Measurements from ENCODE around the gene MED13. TPM values are rescaled to one million over a fixed set of nuclear protein-coding genes. Genes with fewer than 3 reads are reported as not detected.
A peak's percentile ranks its signal among the peaks of the same experiment; 100 is the strongest.

MED13 gene
- total RNA-seq, 1 donor from 2014 or later, result 56.6 TPM

DNA sequence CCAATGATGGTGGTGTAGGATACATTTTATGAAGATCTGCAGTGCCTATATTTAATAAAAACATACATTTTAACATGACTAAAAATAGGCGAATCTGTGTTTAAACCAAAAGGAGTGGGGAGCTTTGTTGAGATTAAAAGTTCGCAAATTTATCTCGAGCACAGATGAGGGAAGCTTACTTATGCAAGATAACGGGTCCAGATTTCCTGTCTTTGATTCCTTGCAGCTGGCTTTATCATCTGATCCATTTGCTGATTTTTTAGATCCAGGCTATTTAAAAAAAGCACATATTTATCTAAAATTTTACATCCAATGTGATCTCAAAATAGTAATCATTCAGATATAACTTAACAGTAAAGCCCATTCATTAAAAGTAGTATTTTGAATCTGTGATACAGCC is 80.3 kb downstream of the MED13 start:
- Mint-ChIP-seq H3K4me1 (ENCODE audit: unreplicated experiment) (no peaks in the 10 kb centered on the region), H3K9me3 (no peaks in the 10 kb centered on the region), H3K27ac (no peak overlapping the region), H3K27me3 (no peaks in the 10 kb centered on the region), H3K4me3 (no peak overlapping the region), H3K36me3 (peaks cover 25% of the 10 kb centered on the region)
- TF ChIP-seq, protein P1, sequence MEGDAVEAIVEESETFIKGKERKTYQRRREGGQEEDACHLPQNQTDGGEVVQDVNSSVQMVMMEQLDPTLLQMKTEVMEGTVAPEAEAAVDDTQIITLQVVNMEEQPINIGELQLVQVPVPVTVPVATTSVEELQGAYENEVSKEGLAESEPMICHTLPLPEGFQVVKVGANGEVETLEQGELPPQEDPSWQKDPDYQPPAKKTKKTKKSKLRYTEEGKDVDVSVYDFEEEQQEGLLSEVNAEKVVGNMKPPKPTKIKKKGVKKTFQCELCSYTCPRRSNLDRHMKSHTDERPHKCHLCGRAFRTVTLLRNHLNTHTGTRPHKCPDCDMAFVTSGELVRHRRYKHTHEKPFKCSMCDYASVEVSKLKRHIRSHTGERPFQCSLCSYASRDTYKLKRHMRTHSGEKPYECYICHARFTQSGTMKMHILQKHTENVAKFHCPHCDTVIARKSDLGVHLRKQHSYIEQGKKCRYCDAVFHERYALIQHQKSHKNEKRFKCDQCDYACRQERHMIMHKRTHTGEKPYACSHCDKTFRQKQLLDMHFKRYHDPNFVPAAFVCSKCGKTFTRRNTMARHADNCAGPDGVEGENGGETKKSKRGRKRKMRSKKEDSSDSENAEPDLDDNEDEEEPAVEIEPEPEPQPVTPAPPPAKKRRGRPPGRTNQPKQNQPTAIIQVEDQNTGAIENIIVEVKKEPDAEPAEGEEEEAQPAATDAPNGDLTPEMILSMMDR (conservative IDR thresholded peaks at IDR 0.05), result no peak
- no peak for DNase-seq (ENCODE audit: extremely low spot score, unreplicated experiment)

DNA sequence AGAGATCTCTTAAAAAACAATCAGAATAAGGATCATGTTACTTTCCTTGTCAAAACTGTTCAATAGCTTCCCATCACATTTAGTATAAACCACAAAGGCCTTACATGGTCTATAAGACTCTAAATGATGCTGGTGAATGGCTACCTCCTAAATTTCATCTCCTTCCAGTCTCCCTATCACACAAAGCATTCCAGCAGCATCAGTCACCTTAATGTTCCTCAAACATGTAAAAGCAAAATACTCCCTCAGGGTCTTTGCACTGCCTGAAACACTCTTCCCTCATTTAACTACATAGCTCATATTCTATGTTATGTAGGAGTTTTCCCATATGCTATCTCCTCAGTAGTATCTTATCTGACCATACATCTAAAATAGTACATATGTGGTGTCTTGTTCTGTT is 83.8 kb downstream of the MED13 start:
- TF ChIP-seq, protein P1 (conservative IDR thresholded peaks at IDR 0.05), result no peak
- no peak overlapping the region for H3K27ac Mint-ChIP-seq
- DNase-seq (ENCODE audit: extremely low spot score, unreplicated experiment), result no peak
- H3K36me3 Mint-ChIP-seq, result peaks cover 45% of the 10 kb centered on the region
- no peak overlapping the region for H3K4me3 Mint-ChIP-seq
- no peaks in the 10 kb centered on the region for H3K27me3 Mint-ChIP-seq
- no peaks in the 10 kb centered on the region for H3K4me1 Mint-ChIP-seq (ENCODE audit: unreplicated experiment)
- no peaks in the 10 kb centered on the region for H3K9me3 Mint-ChIP-seq

DNA sequence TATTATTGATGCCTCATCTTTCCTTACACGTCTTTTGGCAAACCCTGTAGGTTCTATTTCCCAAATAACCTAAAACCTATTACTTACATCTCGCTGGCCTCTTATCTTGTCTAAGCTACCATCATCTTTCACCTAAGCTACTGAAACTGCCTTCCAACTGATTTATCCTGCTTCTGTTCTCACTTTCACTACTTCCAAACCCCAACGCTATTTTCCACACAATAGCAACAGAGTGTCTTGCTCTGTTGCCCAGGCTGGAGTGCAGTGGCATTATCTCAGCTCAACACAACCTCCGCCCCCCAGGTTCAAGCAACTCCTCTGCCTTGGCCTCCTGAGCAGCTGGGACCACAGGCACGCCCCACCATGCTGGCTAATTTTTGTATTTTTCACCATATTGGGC is 84.5 kb downstream of the MED13 start:
- TF ChIP-seq, protein P1 (conservative IDR thresholded peaks at IDR 0.05), result no peak
- Mint-ChIP-seq H3K4me3 (no peak overlapping the region), H3K36me3 (peaks cover 50% of the 10 kb centered on the region), H3K4me1 (ENCODE audit: unreplicated experiment) (no peaks in the 10 kb centered on the region), H3K9me3 (no peaks in the 10 kb centered on the region), H3K27ac (peak overlapping the region; percentile 12), H3K27me3 (no peaks in the 10 kb centered on the region)
- no peak for DNase-seq (ENCODE audit: extremely low spot score, unreplicated experiment)

DNA sequence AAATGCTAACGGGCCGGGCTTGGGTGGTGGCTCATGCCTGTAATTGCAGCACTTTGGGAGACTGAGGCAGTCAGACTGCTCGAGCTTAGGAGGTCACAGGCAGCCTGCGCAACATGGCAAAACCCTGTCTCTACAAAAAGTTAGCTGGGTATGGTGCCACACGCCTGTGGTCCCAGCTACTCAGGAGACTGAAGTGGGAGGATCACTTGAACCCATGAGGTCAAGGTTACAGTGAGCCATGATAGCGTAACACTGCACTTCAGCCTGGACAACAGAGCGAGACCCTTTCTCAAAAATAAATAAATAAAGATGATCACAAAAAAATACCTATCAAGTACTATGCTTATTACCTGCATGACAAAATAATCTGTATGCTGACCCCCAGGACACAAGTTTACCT is 91.0 kb downstream of the MED13 start:
- H3K36me3 Mint-ChIP-seq, result peaks cover 32% of the 10 kb centered on the region
- H3K4me1 Mint-ChIP-seq (ENCODE audit: unreplicated experiment), result no peaks in the 10 kb centered on the region
- no peak for DNase-seq (ENCODE audit: extremely low spot score, unreplicated experiment)
- no peaks in the 10 kb centered on the region for H3K9me3 Mint-ChIP-seq
- TF ChIP-seq, protein P1 (conservative IDR thresholded peaks at IDR 0.05), result no peak
- no peaks in the 10 kb centered on the region for H3K27me3 Mint-ChIP-seq
- H3K27ac Mint-ChIP-seq, result no peak overlapping the region
- H3K4me3 Mint-ChIP-seq, result no peak overlapping the region

DNA sequence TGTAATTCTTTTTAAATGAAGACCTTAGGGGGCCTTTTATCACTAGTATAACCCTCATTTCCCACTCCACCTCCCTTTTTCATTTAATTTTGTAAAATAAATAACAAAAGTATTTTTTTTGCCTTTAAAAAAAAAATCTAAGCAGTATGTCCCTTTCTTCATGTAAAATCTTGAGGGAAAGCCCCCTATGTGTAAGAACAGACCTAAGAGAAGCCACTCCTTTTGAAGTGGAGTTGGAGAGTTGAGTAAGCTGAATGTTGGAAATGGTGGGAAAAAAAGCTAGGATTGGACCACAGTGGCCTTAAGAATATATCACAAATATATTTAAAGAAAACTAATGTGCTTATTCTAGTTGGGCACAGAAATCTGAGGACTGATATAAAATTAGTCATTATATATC is 92.8 kb downstream of the MED13 start:
- Mint-ChIP-seq H3K4me1 (ENCODE audit: unreplicated experiment) (no peaks in the 10 kb centered on the region), H3K27ac (no peak overlapping the region), H3K4me3 (no peak overlapping the region), H3K36me3 (peaks cover 25% of the 10 kb centered on the region), H3K27me3 (no peaks in the 10 kb centered on the region), H3K9me3 (no peaks in the 10 kb centered on the region)
- DNase-seq (ENCODE audit: extremely low spot score, unreplicated experiment), result no peak
- TF ChIP-seq, protein P1 (conservative IDR thresholded peaks at IDR 0.05), result no peak

DNA sequence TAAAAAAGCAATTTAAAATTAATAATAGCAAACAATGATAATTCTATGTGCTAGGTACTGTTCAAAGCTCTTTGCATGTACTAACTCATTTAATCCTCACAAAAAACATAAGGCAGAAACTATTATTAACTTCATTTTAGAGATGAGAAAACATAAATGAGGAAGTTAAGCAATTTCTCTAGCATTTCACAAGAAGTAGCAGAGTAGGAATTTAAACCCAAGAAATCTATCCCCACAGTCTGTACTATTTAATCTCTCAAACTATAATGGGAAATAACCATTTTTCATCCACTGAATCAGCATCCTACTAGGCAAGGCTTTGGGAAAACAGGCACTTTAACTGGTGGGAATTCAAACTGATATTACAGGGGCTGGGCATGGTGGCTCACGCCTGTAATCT is 95.0 kb downstream of the MED13 start:
- DNase-seq (ENCODE audit: extremely low spot score, unreplicated experiment), result no peak
- H3K36me3 Mint-ChIP-seq, result peaks cover 23% of the 10 kb centered on the region
- no peak overlapping the region for H3K4me3 Mint-ChIP-seq
- no peaks in the 10 kb centered on the region for H3K9me3 Mint-ChIP-seq
- no peaks in the 10 kb centered on the region for H3K27me3 Mint-ChIP-seq
- TF ChIP-seq, protein P1 (conservative IDR thresholded peaks at IDR 0.05), result no peak
- H3K4me1 Mint-ChIP-seq (ENCODE audit: unreplicated experiment), result no peaks in the 10 kb centered on the region
- H3K27ac Mint-ChIP-seq, result no peak overlapping the region
